Epithelial cell of prostate (primary cell): ENCODE data around the gene MICALL2.

Experiments used
- DNase-seq: peaks from one replicate; pipeline ENCODE4 v3.0.0-alpha.2; 2011; ENCODE audit warnings: low read depth, low spot score
- H3K27ac ChIP-seq: fragments of 450-650 bp; 2 replicates; pipeline ENCODE4 v1.5.1; 2017; ENCODE audit warnings: mild to moderate bottlenecking

Gene MICALL2

DNA sequence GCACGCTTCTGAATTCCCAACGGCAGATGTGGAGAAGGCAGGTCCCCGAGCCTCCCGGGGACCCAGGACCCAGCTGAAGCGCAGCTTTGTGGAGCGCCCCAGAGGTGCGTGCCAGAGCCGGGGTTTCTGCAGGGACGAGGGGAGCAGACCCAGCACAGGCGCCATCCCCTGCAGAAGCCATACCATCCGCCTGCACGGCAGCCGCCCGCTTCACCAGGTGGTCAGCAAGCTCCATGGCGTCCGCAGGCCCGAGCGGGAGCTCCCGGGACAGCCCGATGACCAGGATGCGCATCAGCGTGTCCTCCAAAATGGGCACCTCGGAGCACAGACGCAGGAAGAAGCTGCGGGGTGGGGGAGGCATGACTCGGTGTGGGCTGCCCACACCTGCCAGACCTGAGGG lies 34.3 kb upstream of the MICALL2 start:
- H3K27ac ChIP-seq, result no peak overlapping the region
- DNase-seq, result no peak

DNA sequence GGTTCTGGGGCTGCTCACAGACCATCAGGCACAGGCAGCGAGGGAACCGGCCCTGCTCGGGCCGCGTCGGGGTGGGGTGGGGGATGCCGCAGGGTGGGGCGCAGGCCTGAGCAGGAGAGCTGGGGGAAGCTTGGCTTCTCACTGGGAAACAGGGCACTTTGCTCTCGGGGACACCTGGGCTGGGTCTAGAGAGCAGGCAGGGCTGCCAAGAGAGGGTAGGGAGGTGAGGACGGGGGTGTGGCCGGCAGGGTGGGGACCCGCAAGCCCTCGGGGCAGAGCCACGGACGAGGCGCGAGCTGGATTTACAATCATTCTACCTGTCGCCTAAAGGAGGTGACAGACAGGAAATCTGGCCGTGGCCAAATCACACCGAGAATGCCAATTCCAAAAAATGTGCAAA lies 33.9 kb upstream of the MICALL2 start:
- H3K27ac ChIP-seq, result no peak overlapping the region
- DNase-seq, result no peak

DNA sequence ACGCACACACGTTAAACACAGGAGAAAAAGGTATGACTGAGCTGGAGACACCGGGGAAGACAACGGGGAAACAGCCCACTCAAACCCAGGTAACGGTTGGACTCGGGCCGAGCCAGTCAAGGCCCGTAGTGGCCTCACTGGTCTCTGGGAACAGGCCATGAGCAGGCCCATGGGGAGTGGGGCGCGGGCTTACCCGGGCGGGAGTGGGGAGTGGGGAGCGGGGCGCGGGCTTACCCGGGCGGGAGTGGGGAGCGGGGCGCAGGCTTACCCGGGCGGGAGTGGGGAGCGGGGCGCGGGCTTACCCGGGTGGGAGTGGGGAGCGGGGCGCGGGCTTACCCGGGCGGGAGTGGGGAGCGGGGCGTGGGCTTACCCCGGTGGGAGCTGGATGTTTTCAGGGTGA lies 33.4 kb upstream of the MICALL2 start:
- no peak for DNase-seq
- H3K27ac ChIP-seq, result no peak overlapping the region

DNA sequence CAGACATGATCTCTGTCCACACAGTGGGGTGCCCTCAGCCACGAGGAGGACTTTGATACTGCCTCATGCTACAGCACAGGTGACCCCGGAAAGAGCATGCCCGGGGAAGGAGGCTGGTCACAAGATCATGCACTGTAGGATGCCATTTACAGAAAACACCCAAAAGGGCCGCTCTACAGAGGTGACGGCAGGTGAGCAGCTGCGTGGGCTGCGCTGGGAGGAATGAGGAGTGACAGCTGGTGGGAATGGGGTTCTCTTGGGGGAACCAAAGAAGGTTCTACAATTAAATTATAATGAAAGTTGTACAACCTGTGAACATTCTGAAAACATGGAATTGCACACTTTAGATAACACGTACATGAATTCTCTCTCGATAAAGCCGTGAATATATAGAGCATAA lies 33.0 kb upstream of the MICALL2 start:
- no peak overlapping the region for H3K27ac ChIP-seq
- no peak for DNase-seq

DNA sequence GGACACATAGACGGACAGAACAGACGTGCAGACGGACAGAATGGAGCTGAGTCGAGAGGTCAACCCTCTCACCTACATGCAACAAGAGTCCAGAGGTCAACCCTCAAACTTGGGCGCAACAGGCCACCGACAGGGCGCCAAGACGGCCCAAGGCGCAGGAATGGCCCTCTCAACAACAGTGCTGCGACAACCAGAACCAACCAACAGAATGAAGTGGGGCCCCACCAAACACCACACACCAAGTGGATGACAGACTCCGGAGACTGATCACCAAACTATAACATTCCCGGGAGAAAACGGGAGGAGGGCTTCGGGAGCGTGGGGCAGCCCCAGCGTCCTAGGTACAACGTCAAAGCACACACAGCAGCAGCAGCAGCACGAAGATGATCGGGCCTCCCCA lies 31.6 kb upstream of the MICALL2 start:
- no peak overlapping the region for H3K27ac ChIP-seq
- DNase-seq, result no peak

DNA sequence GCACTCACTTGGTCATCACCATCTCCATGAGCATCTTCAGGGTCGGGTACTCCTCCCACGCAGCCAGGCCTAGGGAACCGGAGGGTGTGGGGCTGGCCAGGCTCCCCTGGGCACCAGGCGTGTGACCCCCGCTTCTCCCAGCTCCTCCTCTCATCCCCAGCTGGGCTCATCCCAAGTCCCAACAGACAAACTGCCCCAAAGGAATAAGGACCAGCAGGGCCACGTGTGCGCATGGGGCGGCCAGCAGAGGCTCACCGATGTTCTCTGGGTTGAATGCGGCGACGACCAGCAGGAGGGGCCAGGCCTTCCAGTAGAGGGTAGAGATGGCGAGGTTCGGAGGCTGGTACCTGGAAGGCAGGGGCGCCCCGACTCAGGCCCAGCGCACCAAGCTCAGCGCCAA lies 30.1 kb upstream of the MICALL2 start:
- H3K27ac ChIP-seq, result no peak overlapping the region
- no peak for DNase-seq

DNA sequence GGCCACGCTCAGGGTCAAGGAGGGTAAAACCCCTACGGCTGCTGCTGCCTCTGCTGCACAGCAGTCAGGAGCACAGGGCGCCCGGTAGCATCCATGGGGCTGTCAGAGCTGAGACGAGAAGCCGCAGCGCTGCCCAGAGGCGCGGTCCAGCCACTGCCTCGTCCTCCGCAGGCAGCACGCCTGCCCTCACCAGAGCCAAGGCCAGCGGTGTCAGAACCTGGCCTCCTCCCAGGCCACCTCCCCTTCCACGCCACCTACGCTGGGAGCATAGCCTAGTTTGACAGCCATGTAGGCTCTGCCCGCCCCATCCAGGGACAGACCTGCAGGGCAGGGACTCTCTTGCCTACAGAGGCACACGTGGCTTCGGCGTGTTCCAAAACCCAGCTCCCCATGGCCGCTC lies 28.7 kb upstream of the MICALL2 start:
- no peak for DNase-seq
- H3K27ac ChIP-seq, result no peak overlapping the region

DNA sequence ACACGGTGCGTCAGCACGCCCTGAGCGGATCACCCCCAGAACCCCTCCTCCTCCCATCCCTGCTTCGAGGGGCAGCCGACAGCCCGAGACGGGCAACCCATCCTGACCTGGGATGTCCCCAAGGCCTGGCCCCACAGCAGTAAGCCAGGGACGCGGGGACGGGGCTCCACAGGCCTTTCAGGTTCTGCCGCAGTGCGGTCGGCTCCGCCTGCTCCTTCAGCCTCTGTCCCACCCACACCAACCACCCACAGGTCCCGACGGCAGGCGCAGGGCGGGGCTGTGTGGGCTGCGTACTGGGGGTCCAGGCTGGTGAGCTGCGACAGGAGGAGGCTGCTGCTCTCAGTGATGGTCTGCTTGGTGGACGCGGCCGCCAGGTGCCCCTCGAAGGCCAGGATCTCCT lies 28.2 kb upstream of the MICALL2 start:
- H3K27ac ChIP-seq, result no peak overlapping the region
- no peak for DNase-seq

DNA sequence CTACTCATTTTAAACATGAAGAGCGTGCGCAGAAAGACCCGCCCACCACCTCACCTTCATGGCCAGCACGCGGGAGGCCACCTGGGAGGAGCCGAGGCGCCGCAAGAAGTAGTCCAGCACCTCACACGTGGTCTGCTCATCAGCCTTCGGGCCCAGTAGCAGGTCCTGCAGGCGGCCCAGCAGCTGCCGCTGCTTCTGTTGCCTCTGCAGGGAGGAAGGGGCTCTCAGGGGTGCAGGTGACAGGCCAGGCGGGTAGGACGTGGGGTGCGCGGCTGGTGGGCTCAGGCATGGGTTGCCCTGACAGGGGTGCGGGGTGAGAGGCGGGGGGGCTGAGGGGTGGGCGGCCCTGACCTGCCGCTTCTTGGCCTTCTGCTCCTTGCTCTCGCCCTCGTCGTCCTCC lies 27.3 kb upstream of the MICALL2 start:
- DNase-seq, result no peak
- no peak overlapping the region for H3K27ac ChIP-seq

DNA sequence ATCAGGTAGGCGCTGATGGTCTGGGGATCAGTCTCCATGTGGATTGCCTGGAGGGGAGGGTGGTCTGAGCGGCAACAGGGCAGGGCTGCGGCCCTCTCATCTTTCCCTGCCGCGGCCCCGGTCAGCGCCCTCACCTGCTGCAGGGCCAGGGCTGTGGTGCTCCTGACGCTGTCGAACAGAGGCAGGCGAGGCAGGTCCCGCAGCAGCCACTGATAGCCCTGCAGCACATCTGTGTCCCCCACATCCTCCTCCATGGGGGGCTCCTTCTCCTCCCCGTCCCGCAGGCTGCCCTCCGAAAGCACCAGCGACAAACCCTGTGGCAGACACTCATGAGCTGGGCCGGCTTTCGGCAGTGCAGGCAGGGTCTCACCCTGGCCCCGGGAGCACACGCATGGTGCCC lies 25.9 kb upstream of the MICALL2 start:
- no peak overlapping the region for H3K27ac ChIP-seq
- DNase-seq, result no peak

DNA sequence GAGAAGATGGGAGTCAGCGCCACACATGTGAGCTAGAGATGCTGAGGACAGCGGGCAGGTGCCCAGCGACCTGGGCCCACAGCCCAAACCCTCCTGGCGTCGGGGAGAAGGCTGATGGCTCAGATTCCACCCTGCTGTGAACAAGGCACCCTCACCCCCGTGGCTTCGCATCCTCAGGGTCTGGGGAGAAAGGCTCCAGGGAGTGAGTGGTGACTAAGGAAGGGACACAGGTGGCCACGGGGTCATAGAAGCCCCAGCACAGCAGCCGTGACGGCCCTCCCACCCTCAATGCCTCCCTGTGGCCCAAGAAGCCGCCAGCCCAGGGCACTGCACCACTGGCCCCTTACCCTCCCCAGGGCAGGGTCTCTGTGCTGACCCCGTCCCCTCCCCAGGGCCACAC lies 25.3 kb upstream of the MICALL2 start:
- no peak overlapping the region for H3K27ac ChIP-seq
- DNase-seq, result no peak

DNA sequence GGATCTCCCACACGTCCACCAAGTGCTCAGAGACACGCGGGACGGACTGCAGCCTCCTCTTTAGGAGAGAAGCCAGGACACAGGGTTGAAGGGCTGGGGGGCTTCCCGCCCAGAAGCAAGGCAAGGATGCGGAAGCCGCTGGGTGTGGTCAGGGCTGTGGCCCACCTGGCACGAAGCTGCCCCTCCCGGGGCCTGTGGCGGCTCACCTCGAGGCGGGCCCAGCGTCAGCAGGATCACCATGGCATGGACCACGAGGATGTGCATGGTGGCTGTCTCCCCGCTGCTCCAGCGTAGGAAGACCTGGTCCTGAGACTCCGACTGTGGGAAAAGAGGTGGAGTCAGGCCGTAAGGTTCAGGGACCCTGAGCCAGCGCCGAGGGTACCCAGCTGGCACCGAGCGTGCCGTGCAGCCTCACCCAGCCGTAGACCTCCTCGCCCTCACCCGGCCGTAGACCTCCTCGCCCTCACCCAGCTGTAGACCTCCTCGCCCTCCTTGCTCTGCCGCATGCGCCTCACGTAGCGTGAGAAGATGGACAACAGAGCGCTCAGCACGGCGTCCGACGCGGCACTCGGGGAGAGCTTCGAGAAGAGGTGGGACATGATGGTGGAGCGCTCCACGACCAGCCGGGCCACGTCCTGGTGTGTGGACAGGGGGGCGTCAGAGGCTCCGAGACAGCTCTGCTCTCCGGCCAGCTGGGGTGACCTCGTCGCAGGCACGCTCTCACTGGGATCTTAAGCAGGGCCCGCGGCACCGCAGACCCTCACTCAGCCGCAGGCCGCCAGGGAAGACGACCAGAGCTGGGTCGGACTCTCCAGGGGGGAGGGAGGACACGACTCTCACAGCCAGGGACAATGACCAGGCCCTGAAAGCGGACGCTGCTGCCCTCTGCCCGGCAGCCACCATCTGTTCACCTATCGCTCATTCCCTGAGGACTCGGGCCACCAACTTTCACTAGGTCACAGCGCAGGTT lies 24.6 kb upstream of the MICALL2 start:
- H3K27ac ChIP-seq, result no peak overlapping the region

DNA sequence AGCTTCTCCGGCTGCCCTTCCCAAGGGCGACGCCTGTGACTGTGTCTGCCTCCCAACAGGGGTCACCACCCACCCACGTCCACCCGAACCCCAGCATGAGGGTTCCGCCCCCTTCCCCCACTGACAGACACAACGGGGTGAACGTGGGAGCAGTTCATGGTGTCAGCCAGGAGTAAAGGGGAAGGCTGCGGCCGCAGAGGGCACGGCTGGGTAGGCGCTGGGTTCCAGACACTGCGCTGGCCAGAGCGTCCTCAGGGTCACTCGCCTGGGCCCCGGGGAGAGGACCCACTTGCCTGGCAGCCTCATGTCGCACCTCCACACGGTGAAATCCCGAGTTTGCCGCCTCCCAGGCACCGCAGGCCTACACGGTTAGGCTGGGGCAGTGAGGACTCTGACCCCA lies 23.8 kb upstream of the MICALL2 start:
- DNase-seq, result no peak
- H3K27ac ChIP-seq, result no peak overlapping the region

More for the DNA sequence above, 24.6 kb upstream of the MICALL2 start:
- no peak for DNase-seq

DNA sequence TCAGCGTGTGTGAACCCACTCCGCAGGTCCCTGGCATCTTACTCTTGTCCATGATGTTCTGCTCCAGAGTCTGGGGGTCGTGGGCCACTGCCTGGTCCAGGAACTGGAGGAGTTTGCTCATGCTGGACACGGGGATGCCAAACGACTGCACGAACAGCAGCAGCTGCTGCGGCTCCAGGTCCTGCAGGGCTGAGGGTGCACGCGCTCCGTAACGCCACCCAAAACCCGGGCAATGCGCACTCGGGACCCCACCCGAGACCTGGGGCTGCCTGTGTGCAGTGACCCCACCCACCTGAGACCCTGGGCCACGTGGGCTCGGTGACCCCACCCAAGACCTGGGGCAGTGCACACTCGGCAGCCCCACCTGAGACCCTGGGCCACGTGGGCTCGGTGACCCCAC lies 22.0 kb upstream of the MICALL2 start:
- no peak overlapping the region for H3K27ac ChIP-seq
- DNase-seq, result no peak

DNA sequence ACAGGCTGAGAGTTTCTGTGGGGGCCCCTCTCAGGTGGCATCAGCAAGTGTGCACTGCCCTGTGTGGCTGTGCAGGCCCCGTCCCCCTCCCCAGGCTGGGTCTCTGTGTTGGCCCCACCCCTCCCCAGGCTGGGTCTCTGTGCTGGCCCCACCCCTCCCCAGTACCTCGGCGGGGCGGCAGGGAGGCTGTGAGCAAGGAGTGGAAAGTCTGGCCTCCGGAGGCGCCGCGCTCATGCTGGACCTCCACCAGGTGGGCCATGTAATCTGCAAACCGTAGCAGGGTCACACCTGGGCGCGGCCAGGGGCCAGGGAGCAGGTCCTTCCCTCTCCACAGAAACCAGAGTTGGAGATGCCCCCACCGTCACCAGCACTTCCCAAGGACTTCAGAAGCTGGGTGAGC lies 21.4 kb upstream of the MICALL2 start:
- H3K27ac ChIP-seq, result no peak overlapping the region
- no peak for DNase-seq

DNA sequence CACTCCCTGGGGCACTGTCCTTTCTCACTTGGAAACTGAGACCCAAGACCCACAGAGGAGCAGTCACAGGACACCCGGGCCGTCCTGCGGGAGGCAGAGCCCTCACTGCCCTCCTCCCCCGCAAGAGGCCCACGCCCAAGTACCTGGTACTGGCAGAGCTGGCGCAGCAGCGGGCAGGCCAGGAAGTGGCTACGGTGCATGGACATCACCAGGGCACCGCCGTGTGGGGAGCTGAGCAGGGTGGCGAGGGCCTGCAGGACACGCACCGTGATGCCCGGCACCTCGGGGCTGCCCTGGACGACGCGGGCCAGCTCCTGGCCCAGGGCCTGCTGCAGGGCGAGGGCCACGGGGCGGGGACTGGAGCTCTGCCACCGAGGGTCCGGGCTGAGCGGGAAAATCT lies 20.0 kb upstream of the MICALL2 start:
- H3K27ac ChIP-seq, result no peak overlapping the region
- no peak for DNase-seq

DNA sequence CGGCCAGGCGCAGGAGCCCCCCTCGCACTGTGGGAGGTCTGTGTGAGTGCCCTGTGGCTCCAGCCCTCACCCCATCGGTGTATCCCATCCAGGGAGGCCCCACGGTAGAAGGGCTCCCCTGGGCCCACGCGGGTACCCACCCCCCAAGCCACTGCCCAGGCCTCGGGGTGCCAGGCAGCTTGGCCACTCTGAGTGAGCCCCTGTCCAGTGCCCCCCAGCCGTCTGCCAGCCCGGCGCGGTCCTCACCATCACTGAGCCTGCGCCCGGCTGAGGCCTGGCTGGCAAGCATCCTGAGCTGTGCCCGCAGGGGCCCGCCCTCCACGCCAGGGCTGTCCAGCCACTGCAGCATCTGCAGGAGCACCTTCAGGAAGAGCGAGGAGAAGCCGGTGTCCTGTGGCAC lies 19.2 kb upstream of the MICALL2 start:
- no peak for DNase-seq
- H3K27ac ChIP-seq, result no peak overlapping the region

DNA sequence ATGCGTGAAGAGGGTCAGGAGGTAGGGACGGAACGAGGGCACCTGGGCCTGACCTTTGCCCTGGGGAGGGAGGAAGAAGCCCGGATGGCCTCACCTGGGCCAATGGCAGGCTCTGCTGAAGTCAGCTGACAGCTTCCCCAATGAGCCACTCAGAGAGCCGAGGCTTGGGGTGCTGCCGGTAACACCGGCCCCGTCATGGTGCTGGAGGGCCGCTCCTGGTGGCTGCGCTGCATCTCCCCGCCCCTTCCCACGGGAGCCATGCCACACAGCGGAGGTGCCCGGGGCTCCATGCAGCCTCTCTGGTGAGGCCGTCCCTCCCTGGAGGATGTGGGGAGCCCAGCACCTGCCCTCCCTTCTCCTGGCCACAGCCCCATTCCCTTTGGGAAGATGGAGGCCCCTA lies 17.6 kb upstream of the MICALL2 start:
- H3K27ac ChIP-seq, result no peak overlapping the region
- no peak for DNase-seq

DNA sequence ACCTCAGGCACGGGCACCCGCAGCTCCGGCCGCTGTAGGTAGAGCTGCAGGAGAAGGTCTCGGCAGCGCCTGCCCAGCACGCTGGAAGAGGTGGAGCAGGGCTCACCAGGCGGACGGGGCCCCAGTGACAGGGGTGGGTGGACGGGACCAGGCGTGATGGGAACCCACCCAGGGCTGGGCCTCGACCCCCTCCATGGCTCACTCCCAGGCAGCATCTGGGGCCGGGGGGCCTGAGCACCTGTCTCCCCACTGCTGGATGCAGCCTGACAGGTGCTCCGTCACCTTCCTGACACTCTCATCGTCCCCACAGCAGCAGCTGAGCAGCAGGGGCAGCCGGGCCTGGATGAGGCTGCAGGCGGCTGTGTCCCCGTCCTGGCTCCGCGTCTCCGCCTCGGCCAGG lies 16.7 kb upstream of the MICALL2 start:
- H3K27ac ChIP-seq, result no peak overlapping the region
- no peak for DNase-seq

DNA sequence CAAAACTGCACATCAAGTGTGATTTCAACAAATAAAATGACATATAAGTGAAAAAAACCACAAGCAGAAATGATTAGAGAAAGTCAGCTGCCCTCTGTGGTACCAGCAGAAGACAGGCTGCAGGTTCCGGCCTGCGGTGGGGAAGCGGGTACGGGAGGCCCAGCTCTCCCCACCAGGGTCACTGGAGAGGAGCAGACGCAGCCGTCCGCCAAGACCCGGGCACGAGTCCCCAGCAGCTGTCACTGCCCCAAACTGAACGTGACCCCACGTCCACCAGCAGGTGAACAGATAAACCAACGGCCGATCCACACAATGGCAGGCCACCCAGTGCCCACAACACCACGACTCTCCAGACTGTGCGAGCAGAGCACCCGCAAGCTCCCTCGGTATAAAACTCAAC lies 16.1 kb upstream of the MICALL2 start:
- no peak for DNase-seq

DNA sequence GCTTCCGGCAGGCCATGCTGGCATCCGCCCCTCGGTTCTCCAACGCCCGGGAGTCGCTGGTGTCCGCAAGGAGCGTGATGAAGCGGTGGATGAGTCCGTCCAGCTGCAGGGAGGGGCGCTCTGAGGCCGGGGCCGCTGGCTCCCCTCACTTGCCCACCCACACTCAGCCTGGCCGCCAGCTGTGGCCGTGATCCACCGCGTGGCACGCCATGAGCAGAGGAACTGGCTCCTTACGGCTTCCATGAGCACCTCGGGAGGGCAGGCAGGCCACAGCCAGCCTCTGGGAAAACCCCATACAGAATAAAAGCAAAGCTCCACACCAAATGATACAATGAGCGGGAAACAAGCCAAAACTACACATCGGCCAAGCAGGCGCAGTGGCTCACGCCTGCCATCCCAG lies 15.5 kb upstream of the MICALL2 start:
- H3K27ac ChIP-seq, result peak overlapping the region; percentile 20
- DNase-seq, result no peak

More for the DNA sequence above, 16.1 kb upstream of the MICALL2 start:
- no peak overlapping the region for H3K27ac ChIP-seq

DNA sequence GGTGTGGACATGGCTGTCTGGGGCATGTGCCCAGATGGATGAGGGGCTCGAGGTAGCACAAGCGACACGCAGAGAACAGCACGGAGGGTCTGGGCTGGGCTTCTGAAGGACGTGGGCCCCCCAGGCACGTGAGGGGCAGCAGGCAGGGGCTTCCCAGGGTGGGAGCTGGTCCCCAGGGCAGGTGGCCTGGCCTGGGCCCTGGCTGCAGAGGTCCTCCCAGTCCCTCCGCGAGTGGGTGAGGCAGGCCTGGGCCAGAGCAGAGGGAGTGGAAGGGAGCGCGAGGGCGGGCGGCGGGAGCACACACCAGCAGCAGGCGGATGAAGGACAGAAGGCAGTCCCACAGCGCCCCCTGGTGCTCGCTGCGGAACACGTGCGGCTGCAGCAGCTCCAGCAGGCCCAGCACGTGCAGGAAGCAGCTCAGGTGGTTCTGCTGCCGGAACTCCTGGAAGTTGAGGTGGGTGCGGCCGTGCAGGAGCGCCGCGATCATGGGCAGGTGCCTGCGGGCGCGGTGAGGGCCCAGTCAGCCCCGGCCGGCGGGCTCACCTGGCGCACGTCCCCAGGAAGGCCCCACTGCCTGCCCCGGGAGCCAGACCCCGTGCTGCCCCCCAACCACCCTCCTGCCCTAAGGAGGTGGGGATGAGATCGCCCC lies 14.7 kb upstream of the MICALL2 start:
- peak; percentile 62 for DNase-seq
- peak overlapping the region; percentile 20 for H3K27ac ChIP-seq
